Cerebellar cortex (tissue), 1 donor: ENCODE results near the gene FOXS1.
A peak's percentile ranks its signal among the peaks of the same experiment; 100 is the strongest.

Experiments used
- DNase-seq: peaks from one replicate; pipeline ENCODE4 v3.0.0-alpha.2; 2015; ENCODE audit warnings: low spot score

FOXS1 gene

DNA sequence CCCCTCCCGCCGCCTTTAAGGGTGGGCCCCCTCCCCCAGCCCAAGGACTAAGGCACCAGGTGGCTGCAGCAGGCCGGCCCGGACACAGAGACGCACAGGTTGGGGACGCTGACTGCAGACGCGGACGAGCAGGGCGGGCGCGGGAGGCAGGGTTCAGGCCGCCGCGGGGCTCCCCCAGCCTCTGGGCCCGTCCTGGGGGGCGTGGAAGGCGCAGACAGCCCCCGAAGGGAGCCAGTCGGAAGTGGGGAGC lies 15.7 kb upstream of the FOXS1 start:
- DNase-seq = no peak

DNA sequence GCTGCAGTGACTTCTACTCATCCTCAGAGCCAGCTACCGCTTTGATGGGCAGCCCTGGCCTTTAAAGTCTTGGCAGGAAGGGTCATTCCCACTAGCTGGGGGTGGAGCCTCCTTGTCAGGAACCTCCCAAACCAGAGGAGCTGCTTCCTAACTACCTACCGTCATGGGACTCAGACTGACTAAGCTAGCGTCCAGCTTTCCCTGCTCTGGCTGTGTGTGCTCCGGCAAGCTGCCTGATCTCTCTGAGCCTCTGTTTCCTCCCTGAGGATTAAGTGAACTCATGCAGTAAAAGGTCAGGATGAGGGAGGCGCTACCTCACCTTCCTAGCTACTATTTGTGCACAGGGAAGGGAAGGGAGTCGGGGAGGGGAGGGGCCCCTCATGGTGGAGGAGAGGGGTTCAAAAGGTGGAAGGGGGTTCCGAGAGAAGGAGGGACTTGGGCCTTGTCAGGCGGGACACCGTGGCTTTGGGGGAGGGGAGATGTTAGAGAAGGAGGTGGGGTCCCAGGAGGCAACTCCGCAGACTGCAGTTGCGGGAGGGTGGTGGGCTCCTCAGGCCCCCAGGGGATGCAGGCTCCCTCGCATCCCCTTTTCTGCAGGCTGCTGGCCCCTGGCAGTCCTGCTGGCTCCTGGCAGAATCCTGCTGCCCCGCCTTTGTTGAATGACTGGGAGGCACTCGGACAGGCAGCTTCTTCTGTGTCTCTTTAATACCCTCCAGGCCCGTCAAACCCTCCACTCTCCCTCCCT lies 15.2 kb upstream of the FOXS1 start:
- peak; percentile 48 for DNase-seq

DNA sequence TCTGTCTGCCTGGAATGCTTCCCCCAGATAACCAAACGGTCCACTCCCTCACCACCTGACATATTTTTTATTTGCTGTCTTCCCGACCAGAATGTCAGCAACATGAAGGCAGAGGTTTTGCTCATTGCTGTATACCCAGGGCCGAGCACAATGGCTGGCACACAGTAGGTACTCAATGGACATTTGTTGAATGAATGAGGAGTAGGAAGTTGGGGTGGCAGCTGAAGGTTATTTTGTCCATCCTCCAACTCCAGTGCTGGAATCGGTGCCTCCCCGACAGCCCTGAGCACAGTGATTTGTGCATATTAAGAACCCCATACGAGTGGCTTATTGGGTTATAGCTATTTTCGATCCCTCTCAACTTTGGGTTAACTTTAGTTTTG lies 14.6 kb upstream of the FOXS1 start:
- no peak for DNase-seq

DNA sequence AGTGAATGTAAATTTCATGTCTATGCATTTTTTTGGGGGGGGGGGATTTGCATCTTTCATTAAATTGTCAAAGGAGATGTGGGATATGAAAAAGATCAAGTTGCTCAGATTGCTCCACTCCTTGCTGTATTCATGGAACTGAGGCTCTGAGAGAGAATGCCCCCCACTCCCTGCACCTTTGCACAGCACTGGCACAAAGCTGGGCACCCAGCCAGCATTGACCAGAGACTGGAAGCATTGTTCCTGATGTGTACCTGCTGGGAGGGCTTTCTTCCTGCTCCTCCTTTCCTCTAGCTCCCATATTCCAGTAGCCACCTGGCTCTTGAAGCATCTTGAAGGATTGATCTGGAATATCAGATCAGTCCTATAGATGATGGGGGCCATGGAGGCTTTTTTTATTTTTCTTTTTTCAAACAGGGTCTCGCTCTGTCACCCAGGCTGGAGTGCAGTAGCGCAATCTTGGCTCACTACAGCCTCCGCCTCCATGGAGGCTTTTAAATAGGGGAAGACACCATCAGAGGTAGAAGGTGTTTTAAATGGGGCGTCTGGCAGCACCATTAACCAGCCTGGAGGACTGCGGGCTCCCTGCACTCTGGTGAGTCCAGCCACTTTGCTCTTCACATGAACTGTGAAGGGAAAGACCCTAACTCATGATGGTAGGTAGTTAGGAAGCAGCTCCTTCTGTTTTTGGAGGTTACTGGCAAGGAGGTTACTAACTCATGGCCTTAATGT lies 14.0 kb upstream of the FOXS1 start:
- DNase-seq = no peak

DNA sequence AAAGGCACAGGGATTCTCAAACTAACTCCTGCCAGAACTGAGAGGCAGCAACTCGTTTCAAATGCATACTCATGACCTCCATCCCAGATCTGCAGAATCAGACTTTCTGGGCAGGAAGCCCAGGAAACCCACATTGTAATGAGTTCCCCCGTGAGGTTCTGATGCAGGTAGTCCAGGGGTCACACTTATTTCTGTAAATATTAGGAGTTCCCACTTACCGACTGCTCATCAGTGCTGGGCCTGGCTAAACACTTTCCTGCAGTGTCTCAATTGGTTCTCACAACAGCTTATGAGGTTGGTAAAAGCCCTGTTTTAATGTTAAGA lies 13.3 kb upstream of the FOXS1 start:
- no peak for DNase-seq

DNA sequence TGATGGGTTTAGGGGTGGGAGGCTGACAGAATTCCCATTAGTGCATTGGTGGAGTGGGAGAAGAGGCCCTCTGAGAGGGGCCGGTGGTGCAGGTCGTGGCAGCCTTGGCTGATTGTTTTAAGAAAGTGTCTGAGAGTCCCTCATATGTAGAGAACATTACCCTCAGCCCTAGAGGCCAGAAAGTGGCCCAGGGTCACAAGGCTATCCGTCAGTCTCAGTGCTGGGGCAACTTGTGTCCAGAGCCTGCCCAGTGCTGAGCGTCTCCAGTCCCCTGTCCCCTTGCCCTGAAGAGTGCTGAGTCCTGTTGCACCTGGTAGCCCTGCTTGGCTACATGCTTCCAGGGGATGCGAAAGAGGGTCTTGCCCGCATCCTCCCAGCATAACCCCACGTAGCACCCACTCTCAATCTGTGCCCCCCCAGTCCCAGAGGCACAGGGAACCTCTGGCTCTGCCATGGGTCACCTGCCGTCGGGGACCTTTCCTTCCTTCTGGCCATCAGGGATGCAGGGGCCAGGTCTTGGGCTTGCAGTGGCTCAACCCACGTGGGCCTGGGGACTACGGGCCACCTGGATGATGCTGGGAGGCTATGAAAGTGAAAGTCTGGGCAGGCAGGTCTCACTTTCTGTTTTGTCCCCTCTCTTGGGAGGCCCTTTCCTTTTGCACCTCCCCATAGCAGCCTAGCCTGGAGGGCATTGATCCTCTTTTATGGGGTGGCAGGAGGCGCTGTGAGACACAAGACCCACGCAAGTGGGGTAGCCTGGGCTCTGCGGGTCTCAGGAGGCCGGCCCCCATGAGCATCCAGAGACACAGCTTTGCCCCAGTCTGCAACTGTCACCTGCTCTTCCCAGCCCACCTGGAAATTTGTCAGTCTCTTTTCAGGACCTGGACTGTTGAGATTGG lies 12.7 kb upstream of the FOXS1 start:
- DNase-seq = no peak

DNA sequence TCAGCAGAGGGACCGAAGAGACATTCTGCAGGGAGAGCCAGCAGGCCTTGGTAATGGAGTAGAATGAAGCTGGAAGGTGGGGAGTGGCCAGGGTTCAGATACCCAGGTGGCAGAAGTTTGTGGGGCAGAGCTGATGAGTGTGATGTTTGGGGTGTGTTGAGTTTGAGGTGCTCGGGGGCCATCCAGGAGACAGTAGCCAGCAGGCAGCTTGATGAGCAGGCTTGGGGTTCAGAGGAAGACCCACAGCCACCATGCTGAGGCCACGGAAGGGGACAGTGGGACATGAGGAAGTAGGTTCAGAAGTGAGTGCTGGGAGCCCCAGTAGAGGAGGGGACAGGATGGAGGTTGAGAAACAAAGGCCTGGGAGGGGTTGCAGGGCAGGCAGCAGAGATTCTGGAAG lies 11.1 kb upstream of the FOXS1 start:
- no peak for DNase-seq

DNA sequence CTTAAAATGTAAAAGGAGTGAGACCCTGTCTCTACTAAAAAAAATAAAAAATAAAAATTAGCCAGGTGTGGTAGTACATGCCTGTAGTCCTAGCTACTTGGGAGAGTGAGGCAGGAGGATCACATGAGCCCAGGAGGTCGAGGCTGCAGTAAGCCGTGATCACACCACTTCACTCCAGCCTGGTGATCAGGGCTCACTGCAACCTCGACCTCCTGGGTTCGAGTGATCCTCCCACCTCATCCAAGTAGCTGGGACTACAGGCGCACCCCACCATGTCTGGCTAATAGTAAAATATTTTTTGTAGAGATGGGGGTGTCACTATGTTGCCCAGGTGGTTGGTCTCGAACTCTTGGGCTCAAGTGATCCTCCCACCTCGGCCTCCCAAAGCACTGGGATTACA lies 8.1 kb upstream of the FOXS1 start:
- DNase-seq = no peak

DNA sequence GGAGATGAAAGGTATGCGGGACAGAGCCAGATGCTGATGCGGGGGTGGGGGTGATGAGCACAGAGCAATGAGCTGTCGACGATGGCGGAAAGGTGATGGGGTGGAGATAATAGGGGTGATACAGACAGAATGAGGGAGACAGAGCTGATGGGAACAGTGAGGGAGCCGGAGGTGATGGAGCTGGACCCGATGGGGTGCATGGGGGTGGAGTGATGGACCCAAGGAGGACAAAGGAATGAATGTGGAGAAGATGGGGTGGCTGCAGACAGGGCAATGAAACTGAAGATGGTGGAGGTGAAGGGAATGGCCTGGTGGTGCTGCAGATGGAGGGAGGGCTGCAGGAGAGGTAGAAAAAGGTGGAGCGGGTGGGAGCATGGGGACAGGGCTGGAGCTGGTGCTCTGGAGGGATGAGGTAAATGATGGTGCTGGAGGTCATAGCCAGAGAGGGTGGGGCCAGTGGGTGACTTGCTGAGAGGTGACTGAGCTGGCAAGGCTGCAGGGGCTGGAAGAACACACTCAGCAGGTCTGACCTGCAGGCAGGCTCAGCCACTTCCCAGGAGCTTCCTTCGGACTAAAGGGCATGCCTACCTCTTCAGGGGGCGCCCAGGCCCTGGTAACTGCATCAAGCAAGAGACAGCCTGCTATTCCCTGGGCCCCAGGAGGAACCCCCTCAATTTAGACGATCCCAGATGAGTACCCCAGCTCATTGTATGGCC lies 6.0 kb upstream of the FOXS1 start:
- no peak for DNase-seq

DNA sequence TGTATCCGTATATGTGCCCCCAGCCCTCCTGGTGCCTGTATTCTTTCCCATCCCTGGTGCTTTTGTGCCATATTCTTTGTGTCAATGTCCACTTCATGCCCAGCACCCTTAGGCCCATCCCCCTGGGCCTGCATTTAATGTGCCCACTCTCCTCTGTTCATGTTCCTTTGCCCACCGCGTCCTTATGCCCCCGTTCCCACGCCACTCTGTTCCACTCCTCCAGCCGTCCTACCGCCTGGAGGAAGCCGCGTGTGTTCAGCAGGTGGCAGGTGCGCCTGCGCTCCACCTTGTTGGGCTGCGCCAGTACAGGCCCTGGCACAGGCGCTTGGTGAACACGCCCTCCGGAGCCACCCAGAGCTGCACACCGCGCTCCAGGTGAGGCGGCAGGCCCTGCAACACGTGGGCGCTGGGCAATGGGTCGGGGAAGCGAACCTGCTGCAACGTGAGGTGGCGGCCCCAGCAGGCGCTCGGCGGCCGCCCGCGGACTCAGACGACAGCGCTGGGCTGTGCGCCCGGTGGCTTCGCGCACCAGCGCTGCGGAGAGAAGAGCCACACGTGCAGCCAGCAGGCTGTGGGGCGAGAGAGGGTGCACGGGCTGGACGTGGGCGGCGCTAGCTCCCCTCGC lies 4.0 kb upstream of the FOXS1 start:
- no peak for DNase-seq

DNA sequence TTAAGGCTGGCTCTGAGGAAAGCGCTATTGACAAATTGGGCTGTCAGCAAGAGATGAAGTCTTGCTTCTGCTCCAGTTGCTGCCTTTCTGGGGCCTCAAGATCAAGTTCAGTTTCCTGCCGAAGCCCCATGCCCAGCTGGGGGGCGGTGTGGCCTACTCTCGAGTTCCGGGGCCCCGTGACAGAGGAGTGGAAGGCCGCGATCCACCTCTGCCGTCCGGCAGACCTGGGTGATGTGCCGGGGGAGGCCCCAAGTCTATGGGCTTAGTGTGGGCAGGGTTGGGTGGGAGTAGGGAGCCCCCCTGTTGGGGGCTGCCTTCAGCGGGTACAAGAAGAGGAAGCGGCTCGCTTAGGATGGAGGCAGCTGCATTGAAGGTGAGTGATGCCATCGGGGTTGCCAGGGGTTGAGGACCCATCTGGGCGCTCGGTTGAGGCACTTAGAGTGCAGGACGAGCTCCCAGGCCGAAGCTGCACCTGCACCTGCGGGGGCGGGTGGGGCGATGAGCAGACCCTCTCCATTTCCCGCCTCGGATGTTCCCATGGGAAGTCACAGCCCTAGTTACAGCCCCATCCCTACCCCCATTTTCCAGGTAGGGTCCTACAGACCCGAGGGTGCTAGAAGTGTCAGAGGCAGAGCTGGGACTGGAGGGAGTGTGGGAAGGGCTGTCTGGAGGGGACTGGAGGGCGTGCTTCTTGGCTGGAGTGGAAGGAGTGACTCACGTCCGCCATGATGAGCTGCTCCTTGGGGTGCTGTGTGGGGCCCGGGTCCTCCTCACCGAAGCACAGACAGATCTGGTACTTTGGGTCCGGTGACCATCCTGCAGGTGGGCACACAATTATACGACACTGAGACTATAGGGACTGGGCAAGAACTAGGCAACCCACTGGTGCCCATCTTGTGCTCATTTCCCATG lies 2.9 kb upstream of the FOXS1 start:
- DNase-seq = no peak

DNA sequence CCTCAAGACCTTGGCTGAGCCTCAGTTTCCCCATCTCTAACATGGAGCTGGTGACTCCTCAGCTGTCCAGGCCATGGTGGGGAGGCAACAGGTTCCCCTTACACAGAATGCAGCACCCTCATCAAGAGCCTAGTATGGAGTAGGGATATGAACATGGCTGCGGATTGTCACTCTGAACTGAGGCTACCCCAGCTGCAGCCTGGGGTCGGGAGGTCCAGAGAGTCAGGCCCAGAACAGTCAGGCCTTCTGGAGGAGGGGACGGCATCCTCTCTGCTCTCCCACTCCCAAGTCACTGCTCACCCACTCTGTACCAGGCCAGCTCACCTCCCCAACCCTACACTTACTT lies 1.4 kb upstream of the FOXS1 start:
- DNase-seq = no peak

DNA sequence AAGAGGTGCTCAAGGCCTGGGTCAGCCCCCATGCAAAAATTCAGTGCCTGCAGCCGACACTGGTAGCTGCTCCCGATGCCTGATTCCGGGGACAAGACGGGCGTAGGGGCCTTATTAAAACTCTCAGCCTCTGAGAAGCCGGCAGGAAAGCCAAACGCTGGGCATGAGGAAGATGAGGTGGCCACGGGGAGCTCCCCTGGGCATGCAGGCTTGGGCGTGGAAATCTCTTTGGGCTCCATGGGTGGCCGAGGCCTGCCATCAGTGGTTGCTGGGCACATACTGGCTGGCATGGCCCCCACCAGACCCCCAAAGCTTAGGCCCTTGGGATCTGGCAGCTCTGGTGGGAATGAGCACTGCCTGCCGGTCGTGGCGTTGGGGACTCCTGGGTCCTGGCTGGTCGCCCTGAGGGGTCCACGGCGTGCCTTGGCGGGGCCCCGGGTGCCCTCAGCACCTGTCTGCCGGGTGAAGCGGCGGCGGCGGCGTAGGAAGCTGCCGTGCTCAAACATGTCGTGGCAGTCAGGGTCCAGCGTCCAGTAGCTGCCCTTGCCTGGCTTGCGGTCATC lies 586 bp downstream of the FOXS1 start:
- DNase-seq = no peak

DNA sequence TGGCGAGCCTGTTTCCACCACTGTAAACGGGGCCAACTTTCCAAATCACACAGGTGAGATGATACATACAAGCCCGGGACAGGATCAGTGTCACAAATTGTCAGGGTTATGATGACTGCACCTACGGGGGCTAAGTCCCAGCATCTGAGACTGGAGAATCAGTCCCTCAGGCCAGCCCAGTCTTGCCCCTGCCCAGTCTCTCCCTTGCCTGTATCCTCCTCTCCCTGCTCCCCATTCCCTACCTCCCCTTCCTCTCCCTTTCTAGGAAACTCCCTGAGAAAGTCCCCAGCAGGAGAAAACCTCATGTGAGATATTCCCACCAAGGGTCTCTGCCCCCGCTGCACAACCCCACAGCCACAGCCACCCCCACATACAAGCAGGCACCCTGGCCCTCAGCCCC lies 1.5 kb downstream of the FOXS1 start:
- no peak for DNase-seq

DNA sequence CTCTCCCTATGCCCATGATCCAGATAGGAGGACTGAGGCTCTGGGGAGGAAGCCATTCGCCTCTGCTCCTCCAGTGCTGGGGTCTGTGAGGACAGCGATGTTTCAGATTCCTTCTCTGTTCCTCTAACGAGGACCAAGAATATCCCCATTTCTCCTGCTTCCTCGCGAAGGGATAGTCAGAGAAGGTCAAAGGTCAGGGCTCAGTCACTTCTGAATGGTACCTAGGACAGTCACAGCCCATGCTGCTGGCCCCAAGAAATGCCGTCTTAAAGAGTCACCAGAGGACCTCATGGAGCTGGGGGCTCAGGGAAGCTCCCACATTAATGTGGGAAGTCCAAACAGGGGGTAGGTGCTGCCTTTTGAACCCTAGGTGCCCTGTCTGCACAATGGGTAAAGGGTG lies 2.1 kb downstream of the FOXS1 start:
- DNase-seq = no peak

DNA sequence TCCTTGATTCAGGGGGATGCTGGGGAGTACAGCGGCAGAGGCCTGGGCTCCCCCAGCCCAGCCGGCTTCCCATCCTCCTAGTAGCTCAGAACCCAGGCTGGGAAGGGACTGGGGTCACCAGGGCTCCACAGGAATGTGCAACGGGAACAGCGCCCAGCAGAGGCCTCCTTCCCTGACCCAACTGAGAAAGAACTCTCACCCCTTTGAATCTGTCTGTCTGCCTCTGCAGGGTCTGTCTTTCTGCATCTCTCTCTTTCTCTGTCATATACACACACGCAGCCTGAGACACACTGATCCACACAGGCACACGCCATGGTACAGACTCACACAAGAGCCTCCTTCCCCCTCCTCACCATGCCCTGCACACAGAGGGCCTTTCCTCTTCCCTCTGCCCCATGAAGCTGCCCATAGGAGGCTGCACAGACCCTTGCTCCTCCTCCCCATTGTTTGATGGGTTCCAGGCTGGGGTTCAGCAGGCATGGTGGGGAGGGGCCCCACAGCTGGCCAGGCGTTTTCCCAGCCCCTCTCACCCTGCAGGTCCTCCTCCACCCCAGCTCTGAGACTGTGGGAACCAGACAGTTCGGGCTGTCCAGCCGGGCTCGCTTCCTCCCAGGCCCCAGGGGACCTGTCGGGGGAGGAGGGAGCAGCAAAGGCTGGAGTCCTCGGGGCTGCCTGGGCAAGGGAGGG lies 2.8 kb downstream of the FOXS1 start:
- no peak for DNase-seq

DNA sequence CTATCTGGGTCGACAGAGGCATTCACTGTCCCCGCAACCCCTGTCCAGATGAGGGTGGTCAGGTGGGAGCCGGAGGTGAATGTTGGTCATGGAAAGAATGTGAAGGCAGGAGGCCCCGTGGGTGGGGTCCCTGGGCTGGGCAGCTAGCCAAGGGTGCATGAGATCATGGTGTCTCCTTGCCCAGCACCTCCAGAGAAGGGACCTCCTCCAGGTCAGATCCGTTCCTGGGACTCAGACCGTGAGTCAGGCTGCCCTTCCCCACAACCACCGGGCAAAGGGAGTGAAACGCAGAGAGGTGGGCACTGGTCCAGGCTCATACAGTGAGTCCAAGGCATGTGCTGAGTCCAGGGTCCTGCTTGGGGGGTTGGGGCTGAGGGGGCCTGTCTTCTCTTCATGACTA lies 3.5 kb downstream of the FOXS1 start:
- no peak for DNase-seq

DNA sequence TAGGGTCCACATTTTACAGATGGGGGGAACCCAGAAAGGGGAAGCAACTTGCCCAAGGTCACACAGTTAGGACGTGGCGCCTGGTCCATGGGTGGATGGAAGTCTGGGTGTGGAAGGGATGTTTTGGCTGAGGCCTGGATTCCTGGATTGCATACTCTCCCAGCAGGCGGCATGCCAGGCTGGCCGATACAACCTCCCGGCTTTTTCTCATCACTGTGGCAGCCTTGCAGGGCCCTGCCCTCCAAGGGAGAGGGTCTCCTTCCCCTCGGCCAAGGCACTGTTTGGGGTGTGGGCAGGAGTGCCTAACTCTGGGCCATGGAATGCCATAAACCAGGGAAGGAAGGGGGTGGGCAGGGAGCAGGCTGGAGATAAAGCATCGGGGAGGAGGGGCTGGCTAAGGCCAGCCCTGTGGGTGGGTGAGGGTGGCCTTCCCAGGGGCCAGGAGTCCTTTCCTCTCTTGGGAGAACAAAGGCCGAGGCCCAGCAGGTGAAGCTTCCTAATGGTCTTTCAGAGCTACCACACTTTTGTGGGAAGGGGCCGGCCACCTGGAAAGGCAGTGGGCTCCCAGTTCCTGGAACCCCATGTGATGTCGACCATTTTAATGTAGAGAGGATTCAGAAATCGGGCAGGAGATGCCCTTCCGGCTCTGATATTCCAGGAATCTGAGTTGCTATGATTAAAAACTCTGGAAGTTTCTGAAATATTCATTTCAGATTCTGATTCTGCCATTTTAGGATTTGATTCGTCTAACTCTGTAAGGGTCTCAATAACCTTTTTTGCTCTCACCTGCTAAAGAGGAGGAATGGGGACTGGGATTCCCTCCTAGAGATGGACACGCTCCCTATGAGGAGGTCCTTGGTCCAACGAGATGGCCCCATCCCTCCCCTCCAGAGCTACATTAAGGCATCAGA lies 4.2 kb downstream of the FOXS1 start:
- DNase-seq = no peak

DNA sequence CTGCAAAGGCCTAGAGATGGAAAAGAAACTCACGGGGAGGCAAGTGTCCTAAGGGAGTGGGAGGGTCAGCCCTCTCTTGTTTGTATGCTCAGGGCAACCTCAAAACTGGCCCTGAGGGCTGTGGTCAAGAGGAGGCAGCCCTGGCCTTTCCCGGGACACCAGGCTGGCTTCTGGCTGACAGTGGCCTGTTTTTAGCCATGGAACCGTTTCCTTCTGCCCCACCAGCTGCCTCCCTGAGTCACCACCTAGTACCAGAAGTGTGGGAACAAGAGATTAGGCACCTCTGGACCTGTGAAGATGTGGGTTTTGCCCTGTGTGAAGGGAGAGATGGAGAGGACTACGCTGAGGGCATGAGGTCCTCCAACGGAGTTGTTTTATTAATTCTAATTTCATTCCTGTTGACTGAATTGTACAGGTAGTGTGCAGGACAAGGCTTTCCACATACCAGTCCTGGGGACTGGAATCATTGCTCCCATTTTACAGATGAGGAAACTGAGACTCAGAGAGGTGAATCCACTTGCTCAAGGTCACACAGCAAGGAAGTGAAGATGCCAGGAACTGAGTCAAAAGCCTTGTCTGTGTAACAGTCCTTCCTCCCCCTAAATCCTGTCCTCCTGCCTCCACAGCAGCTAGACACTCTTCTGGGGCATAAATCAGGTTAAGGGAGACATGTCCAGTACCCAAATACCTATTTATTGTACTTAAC lies 5.5 kb downstream of the FOXS1 start:
- DNase-seq = no peak
